ENCODE data around the gene ATG13.

Gene ATG13

DNA sequence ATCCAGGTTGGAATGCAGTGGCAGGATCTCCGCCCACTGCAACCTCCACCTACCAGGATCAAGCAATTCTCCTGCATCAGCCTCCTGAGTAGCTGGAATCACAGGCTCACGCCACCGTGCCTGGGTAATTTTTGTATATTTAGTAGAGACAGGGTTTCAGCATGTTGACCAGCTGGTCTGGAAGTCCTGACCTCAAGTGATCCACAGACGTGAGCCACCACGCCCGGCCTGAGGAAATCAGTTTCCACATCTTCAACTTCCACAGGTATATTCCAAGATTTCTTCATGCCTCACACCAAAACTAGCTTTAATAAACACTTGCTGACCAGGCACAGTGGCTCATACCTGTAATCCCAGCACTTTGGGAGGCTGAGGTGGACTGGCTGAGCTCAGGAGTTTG lies 8.0 kb upstream of the ATG13 start:
- FAIRE-seq, result no peak

DNA sequence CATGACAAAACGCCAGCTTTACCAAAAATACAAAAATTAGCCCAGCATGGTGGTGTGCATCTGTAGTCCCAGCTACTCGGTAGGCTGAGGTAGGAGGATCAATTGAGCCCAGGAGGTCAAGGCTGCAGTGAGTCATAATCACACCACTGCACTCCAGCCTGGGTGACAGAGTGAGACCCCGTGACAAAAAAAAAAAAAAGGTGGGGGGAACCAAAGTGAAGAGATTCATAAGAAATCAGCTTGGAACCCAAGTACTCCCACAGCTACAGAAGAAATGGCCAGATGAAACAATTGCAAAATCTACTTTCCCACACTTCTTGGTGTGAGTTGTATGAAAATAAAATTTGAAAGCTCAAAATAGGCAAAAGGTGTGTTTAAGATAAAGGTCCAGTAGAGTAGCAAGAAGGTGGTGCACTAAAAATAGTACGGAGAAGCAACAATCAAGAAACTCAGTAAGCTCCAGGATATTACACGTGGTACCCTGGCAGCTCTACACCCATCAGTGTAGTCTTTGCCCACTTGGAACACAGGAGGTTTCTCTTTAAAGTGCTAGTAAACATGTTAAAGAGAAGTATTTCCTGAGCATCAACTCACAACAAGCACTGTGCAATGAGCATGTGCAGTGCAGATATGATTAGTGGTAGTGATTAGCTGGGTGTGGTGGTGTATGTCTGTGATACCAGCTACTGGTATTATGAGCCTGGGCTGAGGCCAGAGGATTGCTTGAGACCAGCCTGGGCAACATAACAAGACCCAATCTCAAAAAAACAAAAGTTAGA lies 5.6 kb upstream of the ATG13 start:
- no peak for FAIRE-seq

- no peak for FAIRE-seq
Observed at GRCh38 chr11:46612326-46612725, 5.0 kb upstream of the ATG13 start.

- no peak for FAIRE-seq
Observed at GRCh38 chr11:46615756-46616155, 1.6 kb upstream of the ATG13 start.

DNA sequence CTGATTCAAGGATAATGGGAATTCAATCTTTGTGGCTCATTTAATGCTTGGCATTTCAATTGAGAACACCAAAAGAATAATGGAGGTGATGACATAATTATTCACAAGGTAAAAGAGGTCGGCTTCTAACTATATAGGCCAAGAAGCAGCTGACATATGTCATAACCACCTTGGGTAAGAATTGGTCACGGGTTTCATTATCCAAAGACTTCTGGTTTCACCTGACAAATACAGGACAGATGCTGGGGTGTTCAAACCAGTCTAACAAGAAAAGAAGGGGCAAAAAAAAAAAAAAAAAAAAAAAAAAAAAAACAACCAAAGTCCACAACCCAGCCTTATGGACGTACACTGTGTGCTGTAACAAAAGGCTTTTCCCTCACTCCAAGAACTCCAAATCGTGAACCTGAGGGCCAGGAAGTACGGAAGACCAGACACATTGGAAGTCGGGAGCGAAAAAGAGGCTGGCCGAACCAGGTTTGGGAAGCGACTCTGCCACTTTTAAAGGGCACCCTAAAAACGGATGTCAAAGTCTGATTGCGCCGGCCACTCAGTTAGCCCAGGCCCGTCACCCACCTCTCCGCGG lies 711 bp upstream of the ATG13 start:
- FAIRE-seq, result no peak

- no peak for FAIRE-seq
Observed at GRCh38 chr11:46617972-46618314, 590 bp downstream of the ATG13 start.

DNA sequence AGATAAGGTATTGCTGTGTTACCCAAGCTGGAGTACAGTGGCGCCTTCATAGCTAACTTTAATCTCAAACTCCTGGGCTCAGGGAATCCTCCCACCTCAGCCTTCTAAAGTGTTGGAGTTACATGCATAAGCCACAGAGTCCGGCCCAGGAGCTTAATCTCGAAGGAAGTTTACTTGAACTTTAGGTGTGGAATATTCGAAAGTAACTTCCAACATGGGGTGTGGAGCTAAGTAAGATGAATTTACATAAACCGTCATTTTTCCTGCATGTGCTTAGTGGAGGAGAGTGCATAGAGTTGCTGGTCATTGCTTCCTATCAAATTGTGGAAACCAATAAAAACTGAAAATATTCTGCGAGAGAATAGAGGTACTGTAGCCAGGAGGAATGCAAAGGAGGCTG lies 1.5 kb downstream of the ATG13 start:
- FAIRE-seq, result no peak

GRCh38 chr11:46625406-46625805 lies 8.1 kb downstream of the ATG13 start:
- no peak for FAIRE-seq

DNA sequence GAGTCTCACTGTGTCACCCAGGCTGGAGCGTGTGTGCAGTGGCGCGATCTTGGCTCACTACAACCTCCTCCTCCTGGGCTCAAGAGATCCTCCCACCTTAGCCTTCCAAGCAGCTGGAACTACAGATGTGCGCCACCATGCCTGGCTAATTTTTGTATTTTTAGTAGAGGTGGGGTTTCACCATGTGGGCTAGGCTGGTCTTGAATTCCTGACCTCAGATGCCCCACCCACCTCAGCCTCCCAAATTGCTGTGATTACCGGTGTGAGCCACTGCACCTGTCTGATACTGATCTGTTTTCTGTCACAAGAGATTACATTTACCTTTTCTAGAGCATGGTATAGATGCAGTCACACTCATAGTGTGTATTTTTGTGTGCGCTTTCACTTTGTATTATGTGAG lies 11.6 kb downstream of the ATG13 start:
- FAIRE-seq, result no peak

- FAIRE-seq, result no peak
Observed at GRCh38 chr11:46630237-46630636, 12.9 kb downstream of the ATG13 start.

DNA sequence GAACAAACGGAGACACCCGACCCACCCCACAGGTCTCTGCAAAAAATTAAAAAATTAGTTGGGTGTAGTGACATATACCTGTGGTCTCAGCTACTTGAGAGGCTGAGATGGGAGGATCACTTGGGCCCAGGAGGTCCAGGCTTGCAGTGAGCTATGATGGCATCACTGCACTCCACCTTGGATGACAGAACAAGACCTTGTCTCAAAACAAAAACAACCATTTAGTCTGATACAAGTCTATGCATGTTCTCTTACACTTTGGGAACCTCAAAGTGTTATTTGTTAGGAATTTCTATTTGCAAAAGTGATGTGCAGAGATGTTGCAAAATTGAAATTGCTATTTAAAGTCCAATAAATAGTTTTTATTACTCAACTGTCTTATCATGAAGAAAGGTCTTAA lies 14.3 kb downstream of the ATG13 start:
- FAIRE-seq, result no peak

DNA sequence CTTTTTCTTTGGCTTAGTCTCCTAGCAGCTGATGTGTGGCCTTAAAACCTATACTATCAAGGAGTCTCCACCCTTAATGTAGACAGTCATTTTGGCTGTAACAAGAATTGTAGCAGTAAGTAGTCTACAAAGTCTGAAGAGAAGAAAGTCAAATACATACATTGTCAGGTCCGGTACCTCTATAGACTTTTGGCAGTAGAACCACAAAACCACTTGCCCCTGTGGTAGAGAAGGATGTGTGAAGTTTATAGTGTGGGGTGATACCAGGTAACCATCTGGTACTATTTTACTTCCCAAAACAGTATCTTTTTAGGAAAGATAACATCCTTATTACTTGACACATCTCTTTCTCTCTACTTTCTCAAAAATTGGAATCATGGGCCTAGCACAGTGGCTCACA lies 15.1 kb downstream of the ATG13 start:
- no peak for FAIRE-seq

DNA sequence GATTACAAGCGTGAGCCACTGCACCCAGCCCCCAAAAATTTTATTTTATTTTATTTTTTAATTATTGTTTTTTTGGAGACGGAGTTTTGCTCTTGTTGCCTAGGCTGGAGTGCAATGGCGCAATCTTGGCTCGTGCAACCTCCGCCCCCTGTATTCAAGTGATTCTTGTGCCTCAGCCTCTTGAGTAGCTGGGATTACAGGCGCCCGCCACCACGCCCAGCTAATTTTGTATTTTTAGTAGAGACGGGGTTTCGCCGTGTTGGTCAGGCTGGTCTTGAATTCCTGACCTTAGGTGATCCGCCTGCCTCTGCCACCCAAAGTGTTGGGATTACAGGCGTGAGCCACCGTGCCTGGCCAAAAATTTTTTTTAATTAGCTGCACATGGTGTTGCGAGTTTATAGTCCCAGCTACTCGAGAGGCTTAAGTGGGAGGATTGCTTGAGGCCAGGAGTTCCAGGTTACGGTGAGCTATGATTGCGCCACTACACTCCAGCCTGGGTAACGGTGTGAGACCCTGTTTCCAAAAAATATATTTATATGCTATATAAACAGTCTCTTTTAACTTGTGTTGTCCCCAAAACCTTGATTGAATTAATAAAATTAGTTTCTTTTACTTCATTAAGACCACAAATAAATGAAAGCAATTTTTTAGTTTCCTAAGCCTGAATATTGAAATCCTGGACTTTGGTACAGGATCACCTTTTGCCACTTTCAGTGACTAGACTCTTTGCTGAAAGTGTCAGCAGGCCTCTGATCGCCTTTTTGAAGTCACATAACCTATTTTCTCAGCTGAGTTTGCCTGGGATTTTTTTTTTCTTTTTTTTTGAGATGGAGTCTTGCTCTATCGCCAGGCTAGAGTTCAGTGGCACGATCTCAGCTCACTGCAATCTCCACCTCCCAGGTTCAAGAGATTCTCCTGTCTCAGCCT lies 16.2 kb downstream of the ATG13 start:
- FAIRE-seq, result no peak

- no peak for FAIRE-seq
Observed at GRCh38 chr11:46635557-46636139, 18.3 kb downstream of the ATG13 start.

- FAIRE-seq, result no peak
Observed at GRCh38 chr11:46637546-46637945, 20.2 kb downstream of the ATG13 start.

- FAIRE-seq, result no peak
Observed at GRCh38 chr11:46639197-46639839, 22.0 kb downstream of the ATG13 start.

- FAIRE-seq, result no peak
Observed at GRCh38 chr11:46640036-46640788, 22.9 kb downstream of the ATG13 start.

GRCh38 chr11:46641639-46642038 lies 24.3 kb downstream of the ATG13 start:
- no peak for FAIRE-seq

GRCh38 chr11:46642627-46643335 lies 25.4 kb downstream of the ATG13 start:
- no peak for FAIRE-seq

GRCh38 chr11:46643531-46643930 lies 26.2 kb downstream of the ATG13 start:
- FAIRE-seq, result no peak

DNA sequence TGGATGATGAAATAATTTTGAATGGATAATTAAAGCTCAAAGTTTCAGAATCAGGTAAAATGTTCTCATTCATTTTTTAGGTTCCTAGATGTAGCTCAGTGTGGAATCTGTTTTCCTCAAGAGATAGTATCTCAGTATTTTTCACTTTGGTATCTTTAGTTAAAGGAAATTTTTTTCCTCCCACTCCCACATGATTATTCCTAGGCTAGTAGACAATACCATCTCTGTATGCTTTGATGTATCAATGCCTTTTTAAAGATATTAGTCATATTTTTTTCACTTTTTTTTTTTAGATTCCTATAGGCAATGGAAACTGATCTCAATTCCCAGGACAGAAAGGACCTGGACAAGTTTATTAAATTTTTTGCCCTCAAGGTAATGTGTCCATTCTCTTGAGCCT lies 26.6 kb downstream of the ATG13 start:
- FAIRE-seq, result no peak

All from TTC549 (cell line).